Activated CD8-positive, alpha-beta memory T cell treated with anti-CD3 and anti-CD28 coated beads, Interleukin-2, amount 10 ng/mL, durations not matched to agents 7 days and 5 days (primary cell): Measurements from ENCODE around the gene WWP2. TPM values are rescaled to one million over a fixed set of nuclear protein-coding genes. Genes with fewer than 3 reads are reported as not detected.

Source experiments
- ATAC-seq: fragments of 150-1000 bp; cut with Tn5 transposase; one replicate; pipeline ENCODE4 v1.10.0; 2021; ENCODE audit warnings: moderate library complexity
- CTCF ChIA-PET: fragments of 350-600 bp; sonication (Branson Sonifier 250); formaldehyde crosslinking; loops from one replicate; lab custom pipeline; 2021; ENCODE audit warnings: antibody characterized with exemption; lab: Charles Lee
- DNase-seq: peaks from one replicate; pipeline ENCODE4 v3.0.0-alpha.2; 2020
- H3K27ac Mint-ChIP-seq: one replicate; pipeline ENCODE4 v1.8.0; 2021; ENCODE audit warnings: mild to moderate bottlenecking, mixed read lengths
- H3K27me3 Mint-ChIP-seq: one replicate; pipeline ENCODE4 v1.8.0; 2021; ENCODE audit warnings: mixed read lengths
- H3K36me3 Mint-ChIP-seq: one replicate; pipeline ENCODE4 v1.8.0; 2021; ENCODE audit warnings: mild to moderate bottlenecking, mixed read lengths
- H3K4me1 Mint-ChIP-seq: one replicate; pipeline ENCODE4 v1.8.0; 2021; ENCODE audit warnings: mixed read lengths
- H3K4me3 Mint-ChIP-seq: one replicate; pipeline ENCODE4 v1.8.0; 2021; ENCODE audit warnings: mild to moderate bottlenecking, moderate library complexity, mixed read lengths
- H3K9me3 Mint-ChIP-seq: one replicate; pipeline ENCODE4 v1.8.0; 2022; ENCODE audit warnings: low read depth, mixed read lengths
- total RNA-seq, 2 experiments: library from RNA; stranded (reverse); gene quantifications; one replicate each; pipeline ENCODE4 v1.2.3, GENCODE V29; 2021

The WWP2 gene
- total RNA-seq, 2 experiments from 2014 or later = 56.8 to 58.8 TPM

DNA sequence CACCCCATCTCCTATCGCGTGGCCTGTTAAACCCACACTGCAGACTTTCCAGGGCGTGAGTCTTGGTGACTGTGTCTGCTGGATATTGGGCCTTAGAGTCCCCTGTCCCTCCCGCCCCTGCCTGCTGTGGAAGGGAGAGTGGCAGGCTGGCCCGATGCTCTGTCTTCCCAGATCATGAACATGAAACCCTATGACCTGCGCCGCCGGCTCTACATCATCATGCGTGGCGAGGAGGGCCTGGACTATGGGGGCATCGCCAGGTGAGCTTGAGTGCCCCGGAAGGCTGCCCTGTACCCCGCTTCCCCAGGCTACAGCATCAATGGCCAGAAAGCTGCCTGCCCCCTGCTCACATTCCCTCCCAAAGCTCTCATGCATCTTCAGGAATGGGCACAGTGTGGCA lies 169.5 kb downstream of the WWP2 start:
- no peak for DNase-seq
- CTCF ChIA-PET = interaction anchor here (1.3 to 1.7 kb wide), 2 partner anchors 23 to 222 kb away, joined by 4 to 10 read pairs; no protein-coding TSS in a partner anchor
- ATAC-seq = no peak
- H3K4me1 Mint-ChIP-seq = peaks cover 4% of the 10 kb centered on the region
- H3K27ac Mint-ChIP-seq = no peak overlapping the region
- no peaks in the 10 kb centered on the region for H3K9me3 Mint-ChIP-seq
- no peaks in the 10 kb centered on the region for H3K27me3 Mint-ChIP-seq
- H3K4me3 Mint-ChIP-seq = no peak overlapping the region
- H3K36me3 Mint-ChIP-seq = peaks cover 5% of the 10 kb centered on the region

DNA sequence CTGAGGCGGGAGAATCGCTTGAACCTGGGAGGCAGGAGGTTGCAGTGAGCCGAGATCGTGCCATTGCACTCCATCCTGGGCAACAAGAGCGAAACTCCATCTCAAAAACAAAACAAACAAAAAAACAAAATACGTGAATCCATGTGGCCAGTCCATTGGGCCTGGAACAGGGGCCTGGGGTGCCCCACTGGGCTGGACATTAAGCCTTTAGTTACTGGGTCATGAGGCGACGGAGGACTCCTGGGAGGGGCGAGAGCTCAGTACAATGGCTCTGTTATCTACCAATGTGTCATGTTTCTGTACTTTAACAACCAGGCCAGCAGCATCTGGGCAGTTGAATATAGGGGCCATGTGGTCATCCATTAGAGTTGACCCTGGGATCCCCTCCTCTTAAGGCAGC lies 170.1 kb downstream of the WWP2 start:
- H3K27me3 Mint-ChIP-seq = no peaks in the 10 kb centered on the region
- peaks cover 4% of the 10 kb centered on the region for H3K4me1 Mint-ChIP-seq
- H3K27ac Mint-ChIP-seq = no peak overlapping the region
- DNase-seq (no peak), ATAC-seq (no peak)
- H3K36me3 Mint-ChIP-seq = peaks cover 5% of the 10 kb centered on the region
- no peaks in the 10 kb centered on the region for H3K9me3 Mint-ChIP-seq
- CTCF ChIA-PET = no interaction called here
- no peak overlapping the region for H3K4me3 Mint-ChIP-seq

DNA sequence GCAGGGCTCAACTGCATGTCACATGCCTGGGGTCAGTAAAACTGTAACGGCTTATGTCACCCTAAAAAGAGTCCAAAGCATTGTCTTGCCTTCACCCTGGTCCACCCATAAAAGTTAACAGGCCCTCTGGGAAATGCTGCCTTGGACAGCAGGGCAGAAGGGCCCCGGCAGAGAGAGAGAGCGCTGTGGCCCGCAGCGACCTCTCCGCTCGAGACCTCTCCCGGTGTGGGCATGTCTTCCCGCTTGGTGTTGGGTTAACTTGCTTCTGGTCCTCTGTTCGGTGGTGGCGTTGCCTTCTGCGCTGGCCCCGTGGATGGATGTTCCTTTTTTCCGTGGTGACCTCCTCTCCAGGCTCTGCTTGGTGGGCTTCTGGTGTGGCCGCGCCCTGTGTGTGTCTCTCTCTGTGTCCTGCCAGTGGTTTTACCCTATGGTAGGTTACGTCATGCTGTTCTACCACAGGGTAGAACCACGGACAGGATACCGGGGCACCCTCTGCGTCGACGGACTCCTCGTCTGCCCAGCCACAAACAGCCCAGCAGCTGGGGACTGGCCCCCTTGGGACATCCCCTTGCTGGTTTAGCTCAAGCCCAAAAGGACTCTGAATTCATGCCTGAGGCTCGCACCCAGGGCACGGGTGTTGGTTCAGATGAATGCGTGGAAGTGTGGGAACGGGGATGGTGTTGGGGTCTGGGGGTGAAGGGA lies 170.7 kb downstream of the WWP2 start:
- no peaks in the 10 kb centered on the region for H3K9me3 Mint-ChIP-seq
- DNase-seq = no peak
- peaks cover 4% of the 10 kb centered on the region for H3K4me1 Mint-ChIP-seq
- no peak overlapping the region for H3K27ac Mint-ChIP-seq
- H3K4me3 Mint-ChIP-seq = no peak overlapping the region
- ATAC-seq = no peak
- H3K27me3 Mint-ChIP-seq = no peaks in the 10 kb centered on the region
- peaks cover 5% of the 10 kb centered on the region for H3K36me3 Mint-ChIP-seq
- CTCF ChIA-PET = no interaction called here

DNA sequence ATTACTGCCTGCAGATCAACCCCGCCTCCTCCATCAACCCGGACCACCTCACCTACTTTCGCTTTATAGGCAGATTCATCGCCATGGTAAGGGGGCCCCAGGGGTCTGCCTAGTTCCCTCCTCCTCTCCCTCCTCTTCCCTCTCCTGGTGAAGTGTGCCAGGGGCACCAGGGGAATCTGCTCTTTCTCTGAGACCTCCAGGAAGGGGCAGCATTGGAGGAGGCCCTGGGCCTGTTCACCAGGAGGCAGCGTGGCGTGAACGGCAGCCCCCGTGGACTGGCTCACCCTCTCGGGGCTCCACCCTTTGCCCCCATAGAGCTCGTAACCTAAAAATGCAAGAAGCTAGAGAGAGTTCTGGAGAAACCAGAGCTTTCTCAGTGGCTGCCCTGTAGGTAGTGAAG lies 171.9 kb downstream of the WWP2 start:
- Mint-ChIP-seq H3K4me1 (peaks cover 4% of the 10 kb centered on the region), H3K27ac (no peak overlapping the region), H3K4me3 (no peak overlapping the region), H3K9me3 (no peaks in the 10 kb centered on the region), H3K36me3 (peaks cover 5% of the 10 kb centered on the region), H3K27me3 (no peaks in the 10 kb centered on the region)
- CTCF ChIA-PET = no interaction called here
- ATAC-seq (no peak), DNase-seq (no peak)

DNA sequence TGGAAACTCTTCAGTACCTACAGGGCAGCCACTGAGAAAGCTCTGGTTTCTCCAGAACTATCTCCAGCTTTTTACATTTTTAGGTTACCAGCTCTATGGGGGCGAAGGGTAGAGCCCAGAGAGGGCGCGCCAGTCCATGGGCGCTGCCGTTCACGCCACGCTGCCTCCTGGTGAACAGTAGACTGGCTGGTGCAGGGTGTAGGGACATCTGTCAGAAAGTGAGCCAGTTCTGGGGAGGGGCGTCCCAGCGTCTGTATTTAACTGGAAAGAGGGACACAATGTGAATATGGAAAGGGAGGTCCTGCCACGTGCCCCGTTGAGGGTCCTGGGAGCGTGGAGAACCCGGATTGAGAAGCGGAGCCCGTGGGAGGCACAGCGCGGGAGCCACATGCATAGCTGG lies 172.6 kb downstream of the WWP2 start:
- ATAC-seq = no peak
- Mint-ChIP-seq H3K27ac (no peak overlapping the region), H3K4me1 (peaks cover 4% of the 10 kb centered on the region), H3K9me3 (no peaks in the 10 kb centered on the region), H3K36me3 (peaks cover 5% of the 10 kb centered on the region), H3K4me3 (no peak overlapping the region), H3K27me3 (no peaks in the 10 kb centered on the region)
- DNase-seq = no peak
- CTCF ChIA-PET = no interaction called here

DNA sequence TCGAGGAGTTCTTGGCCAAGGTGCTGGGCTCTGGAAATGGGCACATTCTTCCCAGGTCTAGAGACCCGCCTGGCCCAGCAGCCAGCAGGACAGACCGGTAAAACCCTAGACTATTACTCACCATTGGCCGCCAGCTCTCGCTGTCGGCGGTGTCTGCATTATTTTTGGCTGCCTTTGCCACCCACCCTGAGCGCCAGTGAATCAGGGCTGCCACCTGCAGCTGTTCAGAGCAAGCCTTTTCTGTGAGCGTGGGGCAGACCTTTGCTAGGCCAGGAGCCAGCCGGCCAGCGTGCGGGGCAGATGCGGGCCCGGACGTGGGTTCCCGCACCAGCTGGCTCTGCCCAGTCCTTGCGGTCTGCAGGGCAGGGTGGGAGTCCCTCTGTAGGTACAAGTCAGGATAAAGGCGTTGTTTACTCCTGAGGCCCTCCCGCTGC lies 173.2 kb downstream of the WWP2 start:
- ATAC-seq = no peak
- Mint-ChIP-seq H3K4me1 (peaks cover 4% of the 10 kb centered on the region), H3K4me3 (no peak overlapping the region), H3K27ac (no peak overlapping the region), H3K27me3 (no peaks in the 10 kb centered on the region), H3K9me3 (no peaks in the 10 kb centered on the region), H3K36me3 (peaks cover 5% of the 10 kb centered on the region)
- CTCF ChIA-PET = no interaction called here
- no peak for DNase-seq

DNA sequence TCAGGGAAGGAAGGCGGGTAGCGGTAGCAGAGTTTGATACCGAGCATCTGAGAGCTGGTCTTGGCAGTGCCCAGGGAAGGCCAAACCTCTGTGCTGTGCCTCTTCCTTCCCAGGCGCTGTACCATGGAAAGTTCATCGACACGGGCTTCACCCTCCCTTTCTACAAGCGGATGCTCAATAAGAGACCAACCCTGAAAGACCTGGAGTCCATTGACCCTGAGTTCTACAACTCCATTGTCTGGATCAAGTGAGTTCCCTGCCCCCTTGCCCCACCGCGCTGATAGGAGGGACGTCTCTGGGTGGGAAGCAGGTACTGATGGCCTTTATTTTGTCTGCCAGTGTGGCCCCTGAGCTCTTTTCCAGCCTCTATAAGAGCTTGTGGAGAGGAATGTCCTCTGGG lies 173.6 kb downstream of the WWP2 start:
- Mint-ChIP-seq H3K9me3 (no peaks in the 10 kb centered on the region), H3K27me3 (no peaks in the 10 kb centered on the region), H3K4me3 (no peak overlapping the region), H3K4me1 (peaks cover 4% of the 10 kb centered on the region), H3K27ac (no peak overlapping the region), H3K36me3 (peaks cover 5% of the 10 kb centered on the region)
- ATAC-seq (no peak), DNase-seq (no peak)
- CTCF ChIA-PET = no interaction called here

DNA sequence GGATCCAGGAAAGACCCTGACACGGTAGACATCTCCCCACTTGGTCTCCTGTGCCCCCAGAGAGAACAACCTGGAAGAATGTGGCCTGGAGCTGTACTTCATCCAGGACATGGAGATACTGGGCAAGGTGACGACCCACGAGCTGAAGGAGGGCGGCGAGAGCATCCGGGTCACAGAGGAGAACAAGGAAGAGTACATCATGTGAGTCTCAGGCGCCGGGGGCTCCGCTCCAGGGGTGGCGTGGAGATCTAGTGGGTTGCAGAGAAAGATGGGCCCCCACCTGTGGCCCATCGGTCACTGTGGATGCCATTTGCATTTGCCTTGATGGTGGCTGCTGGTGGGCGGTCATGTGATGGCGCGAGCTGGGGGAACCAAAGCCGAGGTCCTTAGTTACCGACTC lies 174.1 kb downstream of the WWP2 start:
- Mint-ChIP-seq H3K27me3 (no peaks in the 10 kb centered on the region), H3K27ac (no peak overlapping the region)
- ATAC-seq = no peak

DNA sequence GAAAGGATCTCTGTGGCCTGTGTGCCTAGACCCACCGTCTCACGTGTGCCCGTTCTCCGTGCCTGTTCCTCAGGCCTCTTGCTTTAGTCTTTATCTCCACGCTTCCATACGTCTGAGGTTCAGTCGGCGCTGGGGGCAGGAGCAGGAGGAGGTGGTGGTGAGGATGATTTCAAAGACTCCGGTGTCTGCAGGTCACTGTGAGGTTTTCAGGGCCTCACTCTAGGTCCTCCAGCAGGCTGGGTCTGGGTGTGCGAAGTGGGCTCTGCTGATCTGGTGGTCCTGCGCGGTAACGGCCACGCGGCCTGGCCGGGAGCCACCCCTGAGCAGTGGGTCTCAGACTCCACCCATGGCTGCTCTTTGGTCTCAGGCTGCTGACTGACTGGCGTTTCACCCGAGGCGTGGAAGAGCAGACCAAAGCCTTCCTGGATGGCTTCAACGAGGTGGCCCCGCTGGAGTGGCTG lies 174.6 kb downstream of the WWP2 start:
- no peak for DNase-seq
- Mint-ChIP-seq H3K9me3 (no peaks in the 10 kb centered on the region), H3K27me3 (no peaks in the 10 kb centered on the region), H3K4me3 (no peak overlapping the region), H3K36me3 (peaks cover 5% of the 10 kb centered on the region), H3K27ac (no peak overlapping the region), H3K4me1 (peaks cover 4% of the 10 kb centered on the region)
- ATAC-seq = no peak
- CTCF ChIA-PET = no interaction called here

More for the DNA sequence above, 174.1 kb downstream of the WWP2 start:
- Mint-ChIP-seq H3K9me3 (no peaks in the 10 kb centered on the region), H3K36me3 (peaks cover 5% of the 10 kb centered on the region), H3K4me3 (no peak overlapping the region), H3K4me1 (peaks cover 4% of the 10 kb centered on the region)
- CTCF ChIA-PET = no interaction called here
- DNase-seq = no peak

DNA sequence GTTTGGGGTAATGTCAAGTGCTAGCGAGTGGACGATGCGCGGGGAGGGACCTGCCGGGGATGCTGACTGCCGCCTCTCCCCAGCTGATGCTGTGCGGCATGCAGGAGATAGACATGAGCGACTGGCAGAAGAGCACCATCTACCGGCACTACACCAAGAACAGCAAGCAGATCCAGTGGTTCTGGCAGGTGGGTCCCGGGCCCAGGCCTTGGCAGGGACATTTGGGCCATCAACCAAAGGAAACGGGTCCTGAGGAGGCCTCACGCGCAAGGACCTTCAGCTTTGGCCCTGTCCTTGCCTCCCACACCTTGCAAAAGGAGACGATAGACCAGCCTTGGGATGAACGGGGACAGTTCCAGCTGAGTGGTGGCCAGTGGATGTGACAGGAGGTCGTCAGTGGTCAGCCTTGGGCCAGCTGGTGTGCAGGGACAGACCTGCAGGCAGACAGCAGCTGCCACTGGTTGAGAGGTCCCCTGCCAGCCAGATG lies 175.4 kb downstream of the WWP2 start:
- peaks cover 4% of the 10 kb centered on the region for H3K4me1 Mint-ChIP-seq
- H3K27ac Mint-ChIP-seq = no peak overlapping the region
- H3K36me3 Mint-ChIP-seq = peaks cover 3% of the 10 kb centered on the region
- no peaks in the 10 kb centered on the region for H3K27me3 Mint-ChIP-seq
- H3K9me3 Mint-ChIP-seq = no peaks in the 10 kb centered on the region
- H3K4me3 Mint-ChIP-seq = no peak overlapping the region
- DNase-seq = no peak
- CTCF ChIA-PET = no interaction called here
- no peak for ATAC-seq

DNA sequence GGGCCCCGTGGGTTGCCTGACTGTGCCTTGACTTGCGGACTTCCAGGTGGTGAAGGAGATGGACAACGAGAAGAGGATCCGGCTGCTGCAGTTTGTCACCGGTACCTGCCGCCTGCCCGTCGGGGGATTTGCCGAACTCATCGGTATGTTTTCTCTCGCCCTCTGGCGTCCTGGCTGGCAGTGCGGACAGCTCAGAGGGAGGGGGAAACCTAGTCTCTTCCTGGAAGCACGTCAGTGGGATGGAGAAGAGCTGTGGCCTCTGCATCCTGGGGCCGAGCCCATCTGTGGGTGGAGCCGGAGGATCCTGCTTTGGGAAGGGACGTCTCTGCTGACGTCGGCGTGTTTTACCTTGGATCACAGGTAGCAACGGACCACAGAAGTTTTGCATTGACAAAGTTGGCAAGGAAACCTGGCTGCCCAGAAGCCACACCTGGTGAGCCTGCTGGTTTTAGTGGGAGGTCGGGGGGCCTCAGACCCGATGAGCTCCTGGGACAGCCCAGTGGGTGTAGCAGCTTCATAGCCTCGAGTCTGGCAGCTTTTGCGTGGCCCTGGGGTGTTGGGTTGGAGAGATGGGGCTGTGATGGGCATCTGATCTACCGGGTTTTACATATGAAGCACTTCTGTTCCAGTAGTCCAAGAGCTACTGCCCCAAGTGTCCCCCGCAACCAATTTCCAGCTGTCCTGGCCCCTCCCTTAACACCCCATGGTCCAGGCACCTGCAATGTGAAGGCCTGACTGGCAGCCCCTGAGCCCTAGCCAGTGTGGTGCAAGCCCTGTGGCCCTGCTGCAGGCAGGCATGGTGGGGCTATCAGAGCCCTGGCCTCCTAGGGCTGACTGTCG lies 177.1 kb downstream of the WWP2 start:
- Mint-ChIP-seq H3K4me3 (no peak overlapping the region), H3K4me1 (no peaks in the 10 kb centered on the region), H3K9me3 (no peaks in the 10 kb centered on the region), H3K27ac (no peak overlapping the region), H3K36me3 (peaks cover 1% of the 10 kb centered on the region), H3K27me3 (no peaks in the 10 kb centered on the region)
- ATAC-seq (no peak), DNase-seq (peak; percentile 37)
- CTCF ChIA-PET = no interaction called here

DNA sequence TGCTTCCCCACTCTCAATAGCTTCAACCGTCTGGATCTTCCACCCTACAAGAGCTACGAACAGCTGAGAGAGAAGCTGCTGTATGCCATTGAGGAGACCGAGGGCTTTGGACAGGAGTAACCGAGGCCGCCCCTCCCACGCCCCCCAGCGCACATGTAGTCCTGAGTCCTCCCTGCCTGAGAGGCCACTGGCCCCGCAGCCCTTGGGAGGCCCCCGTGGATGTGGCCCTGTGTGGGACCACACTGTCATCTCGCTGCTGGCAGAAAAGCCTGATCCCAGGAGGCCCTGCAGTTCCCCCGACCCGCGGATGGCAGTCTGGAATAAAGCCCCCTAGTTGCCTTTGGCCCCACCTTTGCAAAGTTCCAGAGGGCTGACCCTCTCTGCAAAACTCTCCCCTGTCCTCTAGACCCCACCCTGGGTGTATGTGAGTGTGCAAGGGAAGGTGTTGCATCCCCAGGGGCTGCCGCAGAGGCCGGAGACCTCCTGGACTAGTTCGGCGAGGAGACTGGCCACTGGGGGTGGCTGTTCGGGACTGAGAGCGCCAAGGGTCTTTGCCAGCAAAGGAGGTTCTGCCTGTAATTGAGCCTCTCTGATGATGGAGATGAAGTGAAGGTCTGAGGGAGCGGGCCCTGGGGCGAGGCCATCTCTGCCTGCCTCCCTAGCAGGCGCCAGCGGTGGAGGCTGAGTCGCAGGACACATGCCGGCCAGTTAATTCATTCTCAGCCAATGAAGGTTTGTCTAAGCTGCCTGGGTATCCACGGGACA lies 177.9 kb downstream of the WWP2 start:
- CTCF ChIA-PET = no interaction called here
- peaks cover 1% of the 10 kb centered on the region for H3K36me3 Mint-ChIP-seq
- no peaks in the 10 kb centered on the region for H3K4me1 Mint-ChIP-seq

DNA sequence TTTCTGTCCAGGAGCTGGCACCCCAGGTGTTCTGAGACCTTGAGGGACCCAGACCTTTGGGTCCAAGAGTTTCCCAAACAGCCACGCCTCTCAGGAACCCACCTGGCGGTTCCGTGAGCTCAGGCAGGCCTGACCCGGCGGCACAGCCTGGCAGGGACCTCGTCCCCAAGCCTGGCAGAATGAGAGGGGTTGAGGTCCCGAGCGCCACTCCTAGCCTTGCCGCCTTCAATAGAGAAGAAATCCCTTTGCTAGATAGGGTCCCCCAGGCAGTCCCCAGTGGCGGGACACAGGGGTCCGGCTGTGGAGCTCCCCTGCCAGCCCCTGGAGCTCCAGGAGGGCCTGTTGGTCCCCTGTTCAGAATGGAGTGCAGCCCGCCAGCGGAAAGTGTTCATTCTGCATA lies 178.5 kb downstream of the WWP2 start:
- Mint-ChIP-seq H3K4me1 (no peaks in the 10 kb centered on the region), H3K4me3 (no peak overlapping the region), H3K27me3 (no peaks in the 10 kb centered on the region), H3K36me3 (peaks cover 1% of the 10 kb centered on the region), H3K27ac (no peak overlapping the region), H3K9me3 (no peaks in the 10 kb centered on the region)
- DNase-seq (peak; percentile 30), ATAC-seq (no peak)
- CTCF ChIA-PET = no interaction called here

More for the DNA sequence above, 177.9 kb downstream of the WWP2 start:
- no peak overlapping the region for H3K27ac Mint-ChIP-seq
- ATAC-seq = no peak
- DNase-seq = peak; percentile 33
- no peak overlapping the region for H3K4me3 Mint-ChIP-seq
- H3K9me3 Mint-ChIP-seq = no peaks in the 10 kb centered on the region
- no peaks in the 10 kb centered on the region for H3K27me3 Mint-ChIP-seq
